KBM-7 (cell line): ENCODE measurements around the gene OGFR.
A peak's percentile ranks its signal among the peaks of the same experiment; 100 is the strongest.

ENCODE experiments used
- DNase-seq: peaks from one replicate; pipeline ENCODE4 v3.0.0-alpha.2; 2015
- in situ Hi-C: fragments of 300-500 bp; cut with MboI; formaldehyde crosslinking; loops from 2 replicates; pipeline ENCODE4 v1.14.3; 2020; ENCODE audit warnings: low sequenced_read_pairs, low pct_unique_long_range_greater_than_20kb, mixed read lengths

Gene OGFR

GRCh38 chr20:62820962-62821725 is 16.5 kb downstream of the OGFR start:
- in situ Hi-C loops = no loop called here
- DNase-seq = no peak

- no peak for DNase-seq
- in situ Hi-C loops = no loop called here
Observed at GRCh38 chr20:62821726-62822210, 17.1 kb downstream of the OGFR start.

- in situ Hi-C loops = no loop called here
- DNase-seq = no peak
Observed at GRCh38 chr20:62822239-62822787, 17.7 kb downstream of the OGFR start.

GRCh38 chr20:62822788-62823651 is 18.4 kb downstream of the OGFR start:
- DNase-seq = peak; percentile 88
- in situ Hi-C loops = no loop called here

- no peak for DNase-seq
- in situ Hi-C loops = no loop called here
Observed at GRCh38 chr20:62823688-62824475, 19.2 kb downstream of the OGFR start.

GRCh38 chr20:62824476-62825332 is 20.1 kb downstream of the OGFR start:
- DNase-seq = peak; percentile 40
- in situ Hi-C loops = no loop called here

GRCh38 chr20:62825333-62825985 is 20.8 kb downstream of the OGFR start:
- no peak for DNase-seq
- in situ Hi-C loops = no loop called here

GRCh38 chr20:62825986-62826645 is 21.5 kb downstream of the OGFR start:
- no peak for DNase-seq
- in situ Hi-C loops = no loop called here

- in situ Hi-C loops = no loop called here
- DNase-seq = no peak
Observed at GRCh38 chr20:62826646-62827310, 22.1 kb downstream of the OGFR start.

- no peak for DNase-seq
- in situ Hi-C loops = no loop called here
Observed at GRCh38 chr20:62827311-62828038, 22.8 kb downstream of the OGFR start.

- DNase-seq = no peak
- in situ Hi-C loops = no loop called here
Observed at GRCh38 chr20:62828051-62828450, 23.4 kb downstream of the OGFR start.

- DNase-seq = no peak
- in situ Hi-C loops = no loop called here
Observed at GRCh38 chr20:62828511-62829230, 24.0 kb downstream of the OGFR start.

- in situ Hi-C loops = no loop called here
- DNase-seq = no peak
Observed at GRCh38 chr20:62829231-62830230, 24.9 kb downstream of the OGFR start.

- in situ Hi-C loops = no loop called here
- DNase-seq = no peak
Observed at GRCh38 chr20:62830251-62830650, 25.6 kb downstream of the OGFR start.

- DNase-seq = no peak
- in situ Hi-C loops = no loop called here
Observed at GRCh38 chr20:62830821-62831220, 26.2 kb downstream of the OGFR start.
